CD4-positive, alpha-beta T cell treated with Interleukin-15 for 4 hours (primary cell): Measurements from ENCODE around the gene NUP153.
"Not testable (repeated sequence)": the region's sequence is repeated elsewhere in the genome, so short reads cannot be mapped to it uniquely, and the experiment has no call there.

Source experiments
- DNase-seq: peaks from one replicate; pipeline ENCODE4 v3.0.0-alpha.2; 2020; ENCODE audit warnings: low spot score

Gene NUP153

GRCh38 chr6:17601386-17601703, 105.4 kb downstream of the NUP153 start:
- no peak for DNase-seq

- DNase-seq: peak; percentile 25
These were observed 106.0 kb downstream of the NUP153 start for GRCh38 chr6:17600527-17601385.

GRCh38 chr6:17599877-17600526, 106.7 kb downstream of the NUP153 start, which contains the start of gene FAM8A1:
TSS of gene FAM8A1 (plus strand) at chr6:17600302. CDS start at chr6:17600410, 108 bp downstream.
- DNase-seq: peak; percentile 94

GRCh38 chr6:17596085-17596484, 110.6 kb downstream of the NUP153 start:
- no peak for DNase-seq

GRCh38 chr6:17593246-17593645, 113.5 kb downstream of the NUP153 start:
- DNase-seq: no peak

GRCh38 chr6:17591287-17591686, 115.4 kb downstream of the NUP153 start:
- no peak for DNase-seq

GRCh38 chr6:17589406-17590096, 117.2 kb downstream of the NUP153 start:
- no peak for DNase-seq

- no peak for DNase-seq
These were observed 118.7 kb downstream of the NUP153 start for GRCh38 chr6:17588011-17588410.

- not testable (repeated sequence) for DNase-seq
These were observed 120.1 kb downstream of the NUP153 start for GRCh38 chr6:17586623-17587022.

- no peak for DNase-seq
These were observed 120.8 kb downstream of the NUP153 start for GRCh38 chr6:17585766-17586490.

- DNase-seq: peak; percentile 45
These were observed 122.4 kb downstream of the NUP153 start for GRCh38 chr6:17584241-17584803.

GRCh38 chr6:17583811-17584210, 122.9 kb downstream of the NUP153 start:
- DNase-seq: no peak

- not testable (repeated sequence) for DNase-seq
These were observed 125.4 kb downstream of the NUP153 start for GRCh38 chr6:17581282-17581681.

- no peak for DNase-seq
These were observed 126.1 kb downstream of the NUP153 start for GRCh38 chr6:17580518-17581048.

GRCh38 chr6:17577059-17577458, 129.7 kb downstream of the NUP153 start:
- DNase-seq: no peak

GRCh38 chr6:17574866-17575560, 131.7 kb downstream of the NUP153 start:
- DNase-seq: no peak

GRCh38 chr6:17565399-17565798, 141.3 kb downstream of the NUP153 start:
- no peak for DNase-seq
